GM12878 (cell line): ENCODE results near the gene NBPF1. TPM values are rescaled to one million over a fixed set of nuclear protein-coding genes. Genes with fewer than 3 reads are reported as not detected.

Experiments
- ATAC-seq: fragments of 200-7000 bp; cut with Tn5 transposase; 3 replicates; pipeline ENCODE4 v1.9.1; 2020; ENCODE audit warnings: mild to moderate bottlenecking, moderate library complexity
- BruUV-seq: library from RNA; stranded (reverse); fragments of 400-500 nt; replicated peaks from 2 replicates; lab custom pipeline; 2021; lab: Mats Ljungman, UMichigan
- CTCF ChIA-PET: fragments of 300-600 bp; sonication (Branson Sonifier 250); formaldehyde crosslinking; extraction: SDS; loops from one replicate; lab custom pipeline; 2021; ENCODE audit warnings: inconsistent platforms; lab: Yijun Ruan, JAX
- POLR2A ChIA-PET: fragments of 350-600 bp; formaldehyde crosslinking; extraction: SDS; loops from one replicate; lab custom pipeline; 2021; ENCODE audit warnings: inconsistent platforms; lab: Charles Lee
- RAD21 ChIA-PET: fragments of 300-600 bp; sonication (Branson Sonifier 250); formaldehyde crosslinking; loops from one replicate; lab custom pipeline; 2023; ENCODE audit warnings: antibody characterized with exemption; ENCODE audit not compliant: unreplicated experiment; lab: Charles Lee
- SMC1A ChIA-PET: fragments of 300-600 bp; sonication (Branson Sonifier 250); formaldehyde crosslinking; loops from one replicate; lab custom pipeline; 2023; ENCODE audit not compliant: unreplicated experiment, uncharacterized antibody; lab: Charles Lee
- DNase-seq: peaks from one replicate; pipeline ENCODE4 v3.0.0-alpha.2; 2011; ENCODE audit warnings: low read depth, low spot score
- FAIRE-seq: peaks from 3 replicates; lab custom pipeline; 2011; peaks lifted over from hg19 to GRCh38; lab: Jason Lieb, UNC
- H2AFZ ChIP-seq: 2 replicates; pipeline ENCODE4 v1.6.0; 2011; ENCODE audit warnings: low read depth, low read length, control low read depth; ENCODE audit not compliant: control insufficient read depth
- H3K27ac ChIP-seq: 2 replicates; pipeline ENCODE4 v1.5.1; 2011; ENCODE audit warnings: control low read depth; ENCODE audit not compliant: control insufficient read depth, insufficient read depth
- H3K27me3 ChIP-seq, 2 experiments: replicated peaks in 1 of 2; 2 replicates each; pipeline versions ENCODE4 v1.6.0 to v1.6.1; 2011; ENCODE audit warnings: low read length in 1 of 2; ENCODE audit not compliant: control insufficient read depth in 2 of 2, insufficient read depth in 2 of 2
- H3K36me3 ChIP-seq, 2 experiments: 2 replicates each; pipeline ENCODE4 v1.5.1; 2011; ENCODE audit warnings: low read length in 1 of 2; ENCODE audit not compliant: control insufficient read depth in 2 of 2, insufficient read depth in 2 of 2
- H3K4me1 ChIP-seq: 2 replicates; pipeline ENCODE4 v1.6.1; 2011; ENCODE audit warnings: mild to moderate bottlenecking, low read length, moderate library complexity, mixed read lengths; ENCODE audit not compliant: control insufficient read depth, insufficient read depth
- H3K4me2 ChIP-seq: 2 replicates; pipeline ENCODE4 v1.6.0; 2011; ENCODE audit warnings: control low read depth; ENCODE audit not compliant: control insufficient read depth, insufficient read depth
- H3K4me3 ChIP-seq: fragments of 200-600 bp; sonication (generic); 2 replicates; pipeline ENCODE4 v1.5.1; 2016
- H3K79me2 ChIP-seq: 2 replicates; pipeline ENCODE4 v1.6.0; 2011; ENCODE audit warnings: low read length; ENCODE audit not compliant: control insufficient read depth, insufficient read depth
- H3K9ac ChIP-seq: 2 replicates; pipeline ENCODE4 v1.8.0; 2011; ENCODE audit warnings: low read length, control low read depth, mixed read lengths; ENCODE audit not compliant: control insufficient read depth, insufficient read depth
- H3K9me3 ChIP-seq: replicated peaks from 3 replicates; pipeline ENCODE4 v1.5.1; 2011; ENCODE audit warnings: mild to moderate bottlenecking, low read length; ENCODE audit not compliant: control insufficient read depth, insufficient read depth
- H4K20me1 ChIP-seq: 2 replicates; pipeline ENCODE4 v1.6.0; 2011; ENCODE audit not compliant: control insufficient read depth, insufficient read depth
- NR2C2 ChIP-seq: IDR thresholded peaks from 2 replicates; pipeline ENCODE4 v1.6.1; 2011; ENCODE audit warnings: borderline replicate concordance, low read depth; ENCODE audit not compliant: control insufficient read depth, insufficient read length
- POLR2A ChIP-seq: IDR thresholded peaks from 2 replicates; pipeline ENCODE4 v1.6.1; 2011; ENCODE audit warnings: low read depth, mild to moderate bottlenecking, low read length
- TBL1XR1 ChIP-seq: IDR thresholded peaks from 2 replicates; pipeline ENCODE4 v1.6.1; 2012; ENCODE audit warnings: low read depth, low read length, improper control_type of control experiment
- TCF3 ChIP-seq: IDR thresholded peaks from 2 replicates; pipeline ENCODE4 v1.6.1; 2012; ENCODE audit warnings: low read depth, mild to moderate bottlenecking, low read length, borderline replicate concordance; ENCODE audit not compliant: insufficient read depth
- WGBS: methylation state at CpG from one replicate; pipeline ENCODE4 v1.1.6; 2016; ENCODE audit warnings: low lambda C conversion rate; ENCODE audit not compliant: insufficient replicate concordance, insufficient coverage; ENCODE audit errors: missing lambda C conversion rate; 5-methylcytosine and 5-hydroxymethylcytosine counted together
- in situ Hi-C: fragments of 300-500 bp; cut with MboI; formaldehyde crosslinking; loops from 9 replicates; pipeline ENCODE4 v1.14.3; 2018; ENCODE audit warnings: mixed read lengths
- intact Hi-C: fragments of 100-400 bp; cut with micrococcal nuclease; formaldehyde crosslinking; loops from one replicate; pipeline ENCODE4 v1.14.2; 2022; ENCODE audit not compliant: unreplicated experiment
- polyA plus RNA-seq, 11 experiments: library from polyadenylated mRNA; depleted of rRNA in 4 of 11; unstranded in 6 of 11; stranded (reverse) in 5 of 11; fragments of >200 nt; fragmentation: Nextera tagmentation in 4 of 11; fragmentation: Illumina TruSeq in 1 of 11; extraction: Ambion mirVana in 4 of 11; extraction: Trizol in 1 of 11; gene quantifications; 1 replicate in 1 of 11; 2 replicates in 10 of 11; pipeline versions ENCODE4 v1.2.1 to v1.2.3, GENCODE V29; 2011 to 2016; ENCODE audit warnings: inconsistent platforms in 2 of 11, missing spikeins in 2 of 11, low read depth in 1 of 11
- total RNA-seq, 4 experiments: library from RNA; depleted of rRNA in 3 of 4; stranded (reverse); fragments of >200 nt in 3 of 4; fragmentation: Illumina TruSeq in 1 of 4; extraction: Trizol in 1 of 4; gene quantifications; 2 replicates each; pipeline versions ENCODE4 v1.2.1 to v1.2.3, GENCODE V29; 2013 to 2021

NBPF1 gene
- total and polyA plus RNA-seq, 10 of the 15 experiments (the other 5 are each of a cell fraction or from before 2014, with no cell fraction given): 0.20 to 3.4 (median 0.71) TPM

- Histone ChIP-seq H3K79me2 (no peaks in the 10 kb centered on the region), H3K36me3 (peaks cover 9 to 35% of the 10 kb centered on the region in 2 experiments; a peak in 3 of 4 replicates), H3K9me3 (no peaks in the 10 kb centered on the region), H3K9ac (no peak overlapping the region), H4K20me1 (no peaks in the 10 kb centered on the region), H3K4me3 (no peak overlapping the region), H3K27ac (no peak overlapping the region), H3K4me2 (no peak overlapping the region), H2AFZ (no peak overlapping the region), H3K4me1 (no peaks in the 10 kb centered on the region), H3K27me3 (no peaks in the 10 kb centered on the region)
- DNase-seq (no peak), ATAC-seq (no peak), FAIRE-seq (no peak)
- ChIA-PET SMC1A (interaction anchor here (1.6 kb wide), 1 partner anchor 9 kb away, joined by 5 read pairs; no protein-coding TSS in a partner anchor), CTCF (interaction anchor here (0.6 to 1.9 kb wide), 5 partner anchors 9 to 92 kb away, joined by 3 to 8 read pairs (median 4); no protein-coding TSS in a partner anchor), RAD21 (interaction anchor here (1.2 kb wide), 1 partner anchor 10 kb away, joined by 3 read pairs; no protein-coding TSS in a partner anchor), POLR2A (no interaction called here)
- intact Hi-C loops (no loop called here), in situ Hi-C loops (loop anchor here (5.0 kb wide), 1 partner anchor 422 kb away; no protein-coding TSS in a partner anchor)
- 87% methylated on average over 25 of the region's 25 CpGs for WGBS
- TF ChIP-seq NR2C2 (peak; percentile 30), TCF3 (no peak), POLR2A (peak; percentile 39; the same call in 1 of the 2 replicates), TBL1XR1 (no peak)
- BruUV-seq: no TSS peak
Observed at GRCh38 chr1:16625497-16626408, 12.4 kb upstream of the NBPF1 start.
